ENCODE measurements around the gene FBXL19.

Gene FBXL19

GRCh38 chr16:30949650-30950515, 26.5 kb downstream of the FBXL19 start:
- H3K9me3 ChIP-seq, result no peaks in the 10 kb centered on the region
- peak overlapping the region; percentile 89 for H3K27ac ChIP-seq
- peaks cover 0 to 28% (median 8%) of the 10 kb centered on the region in 3 donors for H3K36me3 ChIP-seq
- intact Hi-C loops (cut with DNase I; ENCODE audit: low total_unique reads), result loop anchor here (2.0 kb wide), 1 partner anchor 27 kb away; the partner anchor contains the start of gene FBXL19
- H3K27me3 ChIP-seq, result no peaks in the 10 kb centered on the region
- peaks cover 0 to 66% (median 50%) of the 10 kb centered on the region in 4 donors for H3K4me1 ChIP-seq
- H3K4me3 ChIP-seq, result peak overlapping the region; percentile 82 to 91
- DNase-seq, result peak; percentile 93 to 94
- TF ChIP-seq, protein P1, sequence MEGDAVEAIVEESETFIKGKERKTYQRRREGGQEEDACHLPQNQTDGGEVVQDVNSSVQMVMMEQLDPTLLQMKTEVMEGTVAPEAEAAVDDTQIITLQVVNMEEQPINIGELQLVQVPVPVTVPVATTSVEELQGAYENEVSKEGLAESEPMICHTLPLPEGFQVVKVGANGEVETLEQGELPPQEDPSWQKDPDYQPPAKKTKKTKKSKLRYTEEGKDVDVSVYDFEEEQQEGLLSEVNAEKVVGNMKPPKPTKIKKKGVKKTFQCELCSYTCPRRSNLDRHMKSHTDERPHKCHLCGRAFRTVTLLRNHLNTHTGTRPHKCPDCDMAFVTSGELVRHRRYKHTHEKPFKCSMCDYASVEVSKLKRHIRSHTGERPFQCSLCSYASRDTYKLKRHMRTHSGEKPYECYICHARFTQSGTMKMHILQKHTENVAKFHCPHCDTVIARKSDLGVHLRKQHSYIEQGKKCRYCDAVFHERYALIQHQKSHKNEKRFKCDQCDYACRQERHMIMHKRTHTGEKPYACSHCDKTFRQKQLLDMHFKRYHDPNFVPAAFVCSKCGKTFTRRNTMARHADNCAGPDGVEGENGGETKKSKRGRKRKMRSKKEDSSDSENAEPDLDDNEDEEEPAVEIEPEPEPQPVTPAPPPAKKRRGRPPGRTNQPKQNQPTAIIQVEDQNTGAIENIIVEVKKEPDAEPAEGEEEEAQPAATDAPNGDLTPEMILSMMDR (IDR thresholded peaks at IDR 0.05), result no peak

DNA sequence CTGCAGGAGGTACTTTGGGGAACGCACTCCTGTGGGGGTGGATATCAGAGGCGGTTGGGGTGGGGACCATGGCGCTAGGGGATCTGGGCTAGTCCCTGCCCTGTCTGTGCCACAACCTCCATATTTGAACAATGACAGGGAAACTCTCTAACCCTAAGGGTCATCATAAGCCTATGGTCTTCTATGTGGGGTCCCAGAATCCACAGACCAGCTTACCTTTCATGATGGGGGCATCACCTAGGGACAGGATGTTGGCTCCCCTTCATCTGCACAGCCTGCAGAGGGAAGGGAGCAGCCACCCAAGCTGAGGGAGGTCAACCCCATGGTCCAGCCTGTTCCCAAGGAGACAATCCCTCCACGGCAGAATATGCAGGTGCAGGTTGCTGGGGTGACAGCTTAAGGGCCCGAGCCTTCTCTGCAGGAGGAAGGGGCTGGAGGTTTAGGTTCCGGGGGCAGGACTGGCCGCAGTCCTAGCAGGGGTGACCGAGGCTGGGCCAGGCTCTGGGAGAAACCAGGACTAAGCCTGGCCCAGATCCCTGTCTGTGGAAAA, 27.2 kb downstream of the FBXL19 start:
- H3K4me1 ChIP-seq, result peaks cover 0 to 66% (median 50%) of the 10 kb centered on the region in 4 donors
- H3K27ac ChIP-seq, result peak overlapping the region; percentile 89
- no peaks in the 10 kb centered on the region for H3K9me3 ChIP-seq
- peak overlapping the region; percentile 82 to 91 for H3K4me3 ChIP-seq
- TF ChIP-seq, protein P1 (IDR thresholded peaks at IDR 0.05), result no peak
- H3K36me3 ChIP-seq, result peaks cover 0 to 23% (median 8%) of the 10 kb centered on the region in 3 donors
- H3K27me3 ChIP-seq, result no peaks in the 10 kb centered on the region
- DNase-seq, result no peak
- intact Hi-C loops (cut with DNase I; ENCODE audit: low total_unique reads), result no loop called here

- H3K36me3 ChIP-seq, result peaks cover 0 to 23% (median 8%) of the 10 kb centered on the region in 3 donors
- H3K27ac ChIP-seq, result peak overlapping the region; percentile 89
- DNase-seq, result no peak
- intact Hi-C loops (cut with DNase I; ENCODE audit: low total_unique reads), result no loop called here
- TF ChIP-seq, protein P1 (IDR thresholded peaks at IDR 0.05), result no peak
- no peaks in the 10 kb centered on the region for H3K27me3 ChIP-seq
- H3K4me1 ChIP-seq, result peaks cover 0 to 66% (median 50%) of the 10 kb centered on the region in 4 donors
- no peaks in the 10 kb centered on the region for H3K9me3 ChIP-seq
- no peak overlapping the region for H3K4me3 ChIP-seq
These were observed 27.8 kb downstream of the FBXL19 start for GRCh38 chr16:30951193-30951592.

- intact Hi-C loops (cut with DNase I; ENCODE audit: low total_unique reads), result no loop called here
- Histone ChIP-seq H3K27me3 (no peaks in the 10 kb centered on the region), H3K9me3 (no peaks in the 10 kb centered on the region), H3K36me3 (peaks cover 0 to 18% (median 5%) of the 10 kb centered on the region in 3 donors), H3K4me1 (peaks cover 0 to 69% (median 53%) of the 10 kb centered on the region in 4 donors), H3K4me3 (no peak overlapping the region), H3K27ac (peak overlapping the region; percentile 89)
- peak; percentile 89 to 94 for DNase-seq
- TF ChIP-seq, protein P1 (IDR thresholded peaks at IDR 0.05), result no peak
These were observed 28.4 kb downstream of the FBXL19 start for GRCh38 chr16:30951750-30952149.

DNA sequence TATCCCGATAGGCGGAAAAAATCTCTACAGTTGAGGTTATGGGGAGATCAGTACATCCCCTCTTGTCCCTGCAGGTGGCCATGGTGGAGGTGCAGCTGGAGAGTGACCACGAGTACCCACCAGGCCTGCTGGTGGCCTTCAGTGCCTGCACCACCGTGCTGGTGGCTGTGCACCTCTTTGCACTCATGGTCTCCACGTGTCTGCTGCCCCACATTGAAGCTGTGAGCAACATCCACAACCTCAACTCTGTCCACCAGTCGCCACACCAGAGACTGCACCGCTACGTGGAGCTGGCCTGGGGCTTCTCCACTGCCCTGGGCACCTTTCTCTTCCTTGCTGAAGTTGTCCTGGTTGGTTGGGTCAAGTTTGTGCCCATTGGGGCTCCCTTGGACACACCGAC, 29.7 kb downstream of the FBXL19 start:
- intact Hi-C loops (cut with DNase I; ENCODE audit: low total_unique reads), result no loop called here
- H3K27me3 ChIP-seq, result no peaks in the 10 kb centered on the region
- no peaks in the 10 kb centered on the region for H3K9me3 ChIP-seq
- peaks cover 0 to 67% (median 51%) of the 10 kb centered on the region in 4 donors for H3K4me1 ChIP-seq
- peaks cover 0 to 12% (median 0%) of the 10 kb centered on the region in 3 donors for H3K36me3 ChIP-seq
- H3K4me3 ChIP-seq, result no peak overlapping the region
- DNase-seq, result no peak
- H3K27ac ChIP-seq, result peak overlapping the region in 1 of 2 donors; percentile 27
- TF ChIP-seq, protein P1 (IDR thresholded peaks at IDR 0.05), result no peak
